GM19397 (cell line): ENCODE measurements around the gene RALGPS2.

Source experiments
- ATAC-seq: cut with Tn5 transposase; IDR thresholded peaks from one replicate; pipeline ENCODE4 v1.9.1; 2021; ENCODE audit warnings: mild to moderate bottlenecking, moderate library complexity; ENCODE audit not compliant: unreplicated experiment

Gene RALGPS2

DNA sequence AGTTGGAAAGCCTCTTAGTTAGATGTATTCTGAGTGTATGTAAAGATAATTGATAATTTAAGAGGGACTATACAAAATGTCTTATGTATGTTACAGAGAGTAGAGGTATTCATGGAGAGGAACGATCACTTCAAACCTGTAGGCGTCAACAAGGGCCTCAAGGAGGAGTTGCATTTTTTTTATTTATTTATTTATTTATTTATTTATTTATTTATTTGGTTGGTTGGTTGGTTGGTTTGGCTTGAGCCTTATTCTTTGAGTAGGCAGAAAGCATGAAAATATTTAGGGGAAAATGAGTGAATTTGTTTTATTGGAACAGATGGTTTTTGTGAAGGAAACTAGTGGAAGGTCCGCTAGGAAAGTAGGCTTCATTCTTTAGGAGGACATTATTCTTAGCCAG lies 137.4 kb downstream of the RALGPS2 start:
- no peak for ATAC-seq

DNA sequence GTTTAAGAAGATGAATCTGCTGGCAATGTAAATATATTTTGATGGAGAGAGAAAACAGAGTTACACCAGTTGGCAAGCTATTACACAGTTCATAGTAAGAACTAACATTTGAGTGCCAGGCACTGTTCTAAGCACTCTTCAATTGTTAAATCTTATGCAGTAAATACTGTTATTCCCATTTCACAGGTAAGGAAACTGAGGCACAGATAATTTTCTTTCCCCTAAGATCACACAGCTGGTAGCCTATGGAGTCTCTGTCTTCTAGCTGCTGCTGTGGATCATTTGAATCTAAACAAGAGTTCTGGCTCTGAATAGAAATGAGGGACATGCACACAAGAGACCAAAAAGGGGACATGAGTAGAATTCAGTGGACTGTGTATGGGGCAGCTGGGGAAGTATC lies 137.8 kb downstream of the RALGPS2 start:
- no peak for ATAC-seq

DNA sequence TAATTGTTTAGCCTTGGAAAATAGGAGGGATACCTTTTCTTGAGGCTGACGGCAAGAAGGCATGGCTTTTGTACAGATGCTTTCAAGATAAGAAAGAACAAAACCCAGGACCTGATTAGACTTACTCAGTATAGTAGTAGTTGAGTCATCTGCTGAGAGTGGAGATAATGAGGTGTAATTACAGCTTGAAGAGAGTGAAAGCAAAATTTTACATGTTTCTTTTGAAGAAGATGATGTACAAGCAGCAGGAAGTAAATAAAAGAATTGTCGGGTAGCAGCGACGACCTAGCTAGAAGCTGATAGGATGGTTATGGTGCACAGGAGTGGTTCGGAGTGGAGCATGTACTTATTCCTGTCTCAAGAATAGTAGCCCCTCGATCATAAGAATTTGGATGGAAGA lies 139.3 kb downstream of the RALGPS2 start:
- ATAC-seq: no peak

DNA sequence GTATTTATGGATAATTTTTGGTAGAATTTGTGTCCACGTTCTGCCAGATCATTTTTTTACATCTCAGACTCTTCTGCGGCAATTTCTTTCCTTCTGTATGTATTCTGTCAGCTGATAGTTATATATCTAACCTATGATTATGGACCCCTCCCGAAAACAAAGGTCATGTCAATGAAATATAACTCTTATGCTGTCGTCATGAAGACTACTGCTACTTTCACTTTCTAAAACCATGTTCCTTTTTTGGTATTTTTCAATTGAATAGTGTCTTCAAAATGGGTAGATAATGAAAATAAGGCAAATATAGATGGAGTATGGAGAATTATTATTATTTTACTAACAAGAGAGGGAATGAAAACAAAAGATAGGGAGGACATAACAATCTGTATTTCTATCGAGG lies 142.6 kb downstream of the RALGPS2 start:
- no peak for ATAC-seq

DNA sequence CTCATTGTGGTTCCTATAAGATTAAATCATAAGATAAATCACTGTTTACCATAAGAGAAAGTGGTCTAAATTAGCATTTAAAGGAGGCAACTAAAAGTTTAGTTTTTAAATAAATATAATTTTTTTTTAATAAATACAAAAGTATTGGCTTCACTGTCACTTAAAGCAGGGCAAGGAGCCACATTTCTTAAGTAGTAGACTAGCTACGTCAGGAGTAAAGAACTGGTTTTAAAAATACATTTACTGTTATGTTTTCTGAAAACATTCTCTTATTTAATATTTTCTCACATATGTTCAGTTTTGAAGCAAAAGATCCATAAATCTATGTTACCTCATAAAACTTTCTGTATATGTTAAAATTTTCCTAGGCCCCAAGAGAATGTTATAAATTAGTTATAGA lies 143.7 kb downstream of the RALGPS2 start:
- ATAC-seq: no peak

DNA sequence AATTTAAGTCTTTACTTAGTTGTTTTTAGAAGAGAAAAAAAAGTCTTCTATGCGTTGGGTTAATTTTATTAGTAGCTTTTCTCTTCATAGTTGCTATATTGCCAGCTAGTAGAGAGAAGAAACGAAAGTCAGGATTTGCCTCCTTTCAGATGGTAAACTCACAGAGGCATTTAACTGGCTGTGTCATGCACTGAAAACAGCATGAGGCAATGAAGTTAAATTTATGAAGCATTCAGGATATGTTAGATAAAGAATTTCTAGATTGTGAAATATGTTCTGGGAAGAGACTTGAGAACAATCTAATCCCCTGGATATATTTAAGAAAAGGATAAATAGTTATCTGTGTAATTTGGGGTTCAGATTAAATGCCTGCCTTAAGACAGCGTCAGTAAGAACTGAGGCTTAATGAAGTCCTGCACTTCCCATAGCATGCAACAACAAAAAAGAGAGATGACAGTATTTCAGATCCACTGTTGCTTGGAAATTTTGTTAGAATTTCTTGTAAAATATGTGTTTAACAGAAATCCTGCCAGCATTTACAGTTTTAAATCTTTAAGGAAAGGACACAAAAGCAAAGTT lies 144.2 kb downstream of the RALGPS2 start:
- ATAC-seq: no peak

DNA sequence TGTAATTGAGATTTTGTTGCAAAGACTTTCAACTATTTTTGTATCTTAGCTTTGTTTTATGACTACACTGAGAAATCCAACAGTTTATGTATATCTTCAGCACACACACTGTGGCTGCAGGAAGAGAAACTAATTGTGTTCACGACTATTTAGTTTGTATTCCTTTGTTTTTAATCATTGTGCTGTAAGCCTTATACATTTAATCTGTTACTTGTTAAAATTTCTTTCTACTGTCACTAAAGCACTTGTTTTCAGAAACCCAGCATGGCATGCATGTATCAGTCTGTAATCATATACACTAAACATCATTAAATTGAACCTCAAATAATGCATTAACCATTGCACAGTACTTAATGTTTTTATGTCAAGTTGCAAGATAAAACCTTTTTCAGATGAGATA lies 145.2 kb downstream of the RALGPS2 start:
- no peak for ATAC-seq

DNA sequence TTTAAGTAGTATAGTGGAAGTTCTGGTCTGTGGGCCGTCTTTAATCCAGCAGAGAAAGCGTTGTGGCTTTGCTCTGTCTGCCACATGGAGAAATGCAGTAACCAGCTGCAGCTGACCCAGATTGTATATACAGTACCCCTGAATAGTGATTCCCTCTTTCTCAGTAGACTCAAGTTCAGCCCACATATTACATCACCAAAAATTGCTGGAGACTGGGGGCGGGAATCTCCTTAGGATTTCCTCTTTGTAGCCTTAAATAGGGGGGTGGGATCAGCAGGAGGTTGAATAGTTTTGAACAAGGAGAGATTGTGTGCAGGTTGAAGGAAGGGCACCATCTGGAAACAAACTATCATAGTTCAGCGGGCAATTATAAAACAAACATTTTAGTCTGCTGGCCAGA lies 145.9 kb downstream of the RALGPS2 start, which contains the start of gene ANGPTL1:
Gene ANGPTL1 (minus strand): TSS at position 134 of the 400 bp plus-strand sequence. CDS start 5,301 bp downstream, outside the sequence.
- no peak for ATAC-seq

DNA sequence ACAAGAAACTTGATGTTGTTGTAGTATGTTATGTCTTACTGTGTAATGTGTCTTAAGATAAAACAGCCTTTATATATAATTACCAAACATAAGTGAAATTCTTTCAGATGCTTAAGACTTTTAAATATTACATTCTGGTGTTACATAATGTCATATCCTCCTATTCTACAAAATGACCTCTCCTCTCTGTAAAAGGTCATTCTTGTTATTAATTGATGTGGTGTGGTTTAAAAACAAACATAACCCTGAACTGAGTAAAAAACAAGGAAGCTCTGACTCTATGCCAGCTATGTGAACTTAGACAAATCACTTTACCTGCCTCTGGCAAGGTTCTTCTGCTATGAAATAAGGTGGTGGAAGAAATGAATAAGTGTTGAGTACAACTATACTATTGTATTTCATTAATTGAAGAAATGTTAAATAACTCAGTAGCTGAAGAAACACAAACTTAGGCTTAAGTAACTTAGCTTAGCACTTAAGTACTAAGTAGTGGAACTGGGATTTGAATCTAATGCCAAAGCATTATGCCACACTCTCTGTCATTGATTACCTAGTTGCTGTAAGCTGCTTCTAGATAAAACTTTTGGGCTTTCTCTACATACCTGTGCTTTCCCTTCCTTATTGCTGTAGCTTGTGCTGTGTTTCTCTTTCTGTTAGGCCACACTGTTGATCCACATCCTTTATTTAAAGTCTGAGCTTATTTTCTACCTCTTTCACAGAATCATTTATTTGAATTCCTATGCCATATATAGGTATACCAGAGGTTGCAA lies 146.7 kb downstream of the RALGPS2 start:
- no peak for ATAC-seq

DNA sequence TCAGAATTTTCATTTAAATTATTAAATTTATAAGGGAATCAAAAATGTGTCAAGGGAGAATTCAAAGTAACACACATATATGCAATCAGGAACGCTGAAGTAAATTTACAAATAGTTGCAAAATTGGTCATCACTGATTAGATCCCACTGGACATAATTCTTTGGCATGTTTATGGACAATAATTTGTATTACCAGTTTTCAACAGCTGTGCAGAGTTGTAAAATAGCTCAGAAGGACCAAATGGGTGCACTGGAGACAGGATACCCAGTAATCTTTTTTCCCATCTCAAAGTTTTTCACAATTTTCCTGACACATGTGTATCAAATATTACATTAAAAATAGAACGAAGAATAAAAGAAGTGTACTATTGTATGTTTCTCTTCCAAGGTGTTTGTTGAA lies 149.9 kb downstream of the RALGPS2 start:
- ATAC-seq: no peak

DNA sequence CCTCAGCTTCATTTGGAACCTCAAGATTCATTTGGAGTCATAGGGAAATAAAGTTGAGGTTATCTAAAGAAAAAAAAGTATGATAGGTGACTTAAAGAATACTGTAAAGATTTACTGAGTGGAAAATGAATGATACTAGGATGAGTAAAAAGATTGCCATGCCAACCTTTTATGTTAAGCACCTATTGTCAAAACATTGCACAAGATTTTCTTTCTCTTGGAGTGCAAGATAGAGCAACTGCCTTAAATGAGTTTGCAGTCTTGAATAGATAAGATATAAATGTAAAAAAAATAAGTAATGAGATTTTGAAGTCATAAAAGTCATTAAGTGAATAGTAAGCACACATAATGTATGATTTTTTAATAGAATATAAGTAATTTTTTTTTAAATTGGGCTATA lies 150.9 kb downstream of the RALGPS2 start:
- ATAC-seq: no peak

DNA sequence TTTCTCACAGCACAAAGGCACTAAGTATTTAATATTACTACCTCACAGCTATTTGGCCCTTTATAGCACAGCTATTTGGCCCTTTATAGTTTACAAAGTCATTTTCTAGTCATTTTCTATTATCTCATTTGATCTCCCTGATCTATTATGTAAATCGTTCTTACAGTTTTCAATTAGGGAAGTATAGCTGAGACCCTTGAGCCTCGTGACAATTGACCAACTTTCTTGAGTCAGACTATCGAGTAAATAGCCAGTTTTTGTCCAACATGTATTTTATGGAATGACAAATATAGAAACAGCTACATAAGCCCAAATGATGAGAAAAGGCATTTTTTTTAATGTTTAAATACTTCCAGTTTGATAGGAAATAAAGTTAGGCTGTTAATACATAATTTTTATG lies 152.9 kb downstream of the RALGPS2 start:
- no peak for ATAC-seq

DNA sequence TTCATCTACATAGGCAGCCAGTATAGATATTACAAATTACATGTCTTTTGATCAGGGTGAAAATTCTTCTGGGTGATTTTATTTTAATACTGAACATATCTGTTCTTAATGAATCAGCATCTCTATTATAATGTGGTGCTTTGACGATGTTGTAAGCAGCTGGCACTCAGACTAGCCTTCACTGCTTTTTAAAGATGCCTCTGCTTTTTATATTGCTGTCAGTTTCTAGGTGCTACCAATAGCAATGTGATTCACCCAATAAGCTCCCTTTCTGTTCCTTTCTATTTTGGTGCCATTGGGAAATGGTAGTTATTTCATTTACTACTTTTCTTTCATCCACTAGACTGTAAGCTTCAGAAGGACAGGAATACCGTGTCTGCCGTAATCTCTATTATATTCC lies 156.9 kb downstream of the RALGPS2 start:
- no peak for ATAC-seq

DNA sequence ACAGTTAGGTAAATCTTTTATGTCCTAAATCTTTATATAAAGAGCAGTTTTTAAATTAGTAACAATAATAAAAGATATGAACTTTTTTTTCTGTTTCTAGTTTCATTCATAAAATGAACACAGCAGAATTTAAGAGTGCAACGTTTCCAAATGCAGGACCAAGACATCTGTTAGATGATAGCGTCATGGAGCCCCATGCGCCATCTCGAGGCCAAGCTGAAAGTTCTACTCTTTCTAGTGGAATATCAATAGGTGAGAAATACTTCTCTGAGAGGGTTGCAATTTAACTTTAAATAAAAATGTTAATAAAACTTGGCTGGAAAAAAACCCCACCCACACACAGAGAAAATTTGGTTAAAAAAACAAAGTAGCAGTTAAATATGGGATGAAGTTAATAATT lies 160.8 kb downstream of the RALGPS2 start:
- no peak for ATAC-seq

DNA sequence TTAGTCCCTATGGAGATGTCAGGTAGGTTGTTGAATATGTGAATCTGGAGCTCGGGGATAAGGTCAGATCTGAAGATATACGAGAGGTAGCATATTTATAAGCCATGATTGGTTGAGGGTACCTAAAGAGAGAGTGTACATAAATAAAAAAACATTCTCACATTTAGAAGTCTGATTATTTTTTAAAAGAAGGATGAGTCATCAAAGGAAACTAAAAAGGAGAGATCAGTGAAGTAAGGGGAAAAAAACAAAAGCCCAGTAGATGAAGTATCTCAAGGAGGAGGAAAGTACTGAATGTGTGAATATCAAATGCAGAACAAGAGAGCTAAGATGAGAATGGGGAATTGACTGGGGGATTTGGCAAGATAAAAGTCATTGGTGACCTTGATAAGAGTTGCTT lies 161.5 kb downstream of the RALGPS2 start:
- ATAC-seq: no peak

DNA sequence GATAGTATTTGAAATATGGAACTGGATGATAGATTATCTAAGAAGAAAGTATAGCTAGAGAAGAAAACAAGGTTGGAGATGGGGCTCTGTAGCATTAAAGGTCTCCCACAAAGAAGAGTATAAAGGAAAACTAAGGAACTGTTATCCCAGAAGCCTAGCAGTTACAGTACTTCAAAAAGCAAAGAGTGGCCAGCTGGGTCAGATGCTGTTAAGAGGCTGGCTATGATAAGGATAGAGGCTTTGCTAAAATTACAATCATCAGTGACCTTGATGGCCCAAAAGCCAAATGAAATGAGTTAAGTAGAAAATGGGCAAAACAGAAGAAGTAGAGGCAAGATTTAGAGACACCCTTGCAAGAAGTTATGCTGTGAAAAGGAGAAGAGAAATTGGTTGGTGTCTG lies 170.9 kb downstream of the RALGPS2 start:
- no peak for ATAC-seq

DNA sequence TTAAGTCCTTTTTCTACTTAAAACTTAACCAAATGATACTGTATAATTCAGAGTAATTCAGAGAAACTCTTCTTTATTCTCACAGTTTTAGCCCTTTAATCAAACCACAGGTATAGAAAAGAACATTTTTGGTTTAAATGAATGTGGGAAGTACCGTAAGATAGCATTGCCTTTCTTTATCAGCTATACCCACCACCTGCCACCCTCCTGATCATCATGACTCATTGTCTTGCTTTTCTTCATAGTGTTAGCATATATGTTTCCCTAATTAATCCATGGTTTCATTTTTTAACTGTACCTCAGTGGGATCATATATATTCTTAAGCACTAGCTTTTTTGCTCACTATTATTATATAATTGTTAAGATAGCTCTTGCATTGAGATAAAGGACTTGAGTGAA lies 173.4 kb downstream of the RALGPS2 start:
- ATAC-seq: no peak

DNA sequence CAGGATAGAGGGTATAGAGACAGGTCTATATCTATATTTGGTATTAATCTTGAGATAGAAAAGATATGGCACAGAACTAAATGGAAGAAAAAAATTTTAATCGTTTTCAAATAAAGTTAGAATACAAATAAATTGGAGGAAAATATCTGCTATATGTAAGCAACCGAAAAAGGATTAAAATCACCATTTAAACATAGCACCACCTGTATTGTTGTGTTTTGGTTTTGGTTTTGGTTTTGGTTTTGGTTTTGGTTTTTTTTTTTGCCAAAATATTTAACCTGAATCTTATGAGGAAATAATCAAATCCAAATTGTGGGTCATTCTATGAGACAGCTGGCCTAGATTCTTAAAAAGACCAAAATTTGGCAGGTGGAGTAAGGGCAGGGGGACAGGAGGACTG lies 174.4 kb downstream of the RALGPS2 start:
- ATAC-seq: no peak

DNA sequence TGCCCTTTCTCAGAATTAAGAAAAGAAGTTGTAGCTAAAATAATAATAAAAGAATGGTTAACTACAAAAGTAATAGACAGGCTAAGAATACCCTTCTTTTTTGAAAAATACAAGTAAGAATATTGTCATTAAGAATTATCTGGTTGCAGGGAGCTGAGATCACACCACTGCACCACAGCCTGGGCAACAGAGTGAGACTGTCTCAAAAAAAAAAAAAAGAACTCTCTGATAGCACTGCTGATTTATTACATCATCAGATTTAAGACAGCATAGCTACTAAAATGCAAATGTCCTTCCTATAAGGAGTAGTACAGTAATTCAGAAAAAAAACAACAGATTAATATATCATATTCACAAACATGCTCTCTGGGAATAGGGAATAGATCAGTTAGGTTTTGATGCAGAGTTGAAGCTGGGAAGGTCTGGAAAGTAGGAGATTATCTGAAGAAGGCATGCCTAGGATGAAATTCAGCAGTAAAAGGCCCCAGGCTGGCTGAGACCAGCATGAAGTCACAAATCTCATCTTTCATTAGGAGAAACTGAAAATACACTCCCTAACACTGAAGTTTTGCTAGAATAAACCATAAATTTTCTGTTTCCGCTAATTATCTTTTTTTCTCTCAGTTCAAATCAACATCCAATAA lies 176.6 kb downstream of the RALGPS2 start:
- ATAC-seq: no peak

DNA sequence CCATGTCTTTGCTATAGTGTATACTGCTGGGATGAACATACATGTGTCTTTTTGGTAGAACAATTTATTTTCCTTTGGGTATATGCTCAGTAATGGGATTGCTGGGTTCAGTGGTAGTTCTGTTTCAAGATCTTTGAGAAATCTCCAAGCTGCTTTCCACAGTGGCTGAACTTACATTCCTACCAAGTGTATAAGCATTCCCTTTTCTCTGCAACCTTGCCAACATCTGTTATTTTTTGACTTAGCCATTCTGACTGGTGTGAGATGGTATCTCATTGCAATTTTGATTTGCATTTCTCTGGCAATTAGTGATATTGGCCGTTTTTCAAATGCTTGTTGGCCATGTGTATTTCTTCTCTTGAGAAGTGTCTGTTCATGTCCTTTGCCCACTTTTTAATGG lies 183.3 kb downstream of the RALGPS2 start:
- no peak for ATAC-seq

DNA sequence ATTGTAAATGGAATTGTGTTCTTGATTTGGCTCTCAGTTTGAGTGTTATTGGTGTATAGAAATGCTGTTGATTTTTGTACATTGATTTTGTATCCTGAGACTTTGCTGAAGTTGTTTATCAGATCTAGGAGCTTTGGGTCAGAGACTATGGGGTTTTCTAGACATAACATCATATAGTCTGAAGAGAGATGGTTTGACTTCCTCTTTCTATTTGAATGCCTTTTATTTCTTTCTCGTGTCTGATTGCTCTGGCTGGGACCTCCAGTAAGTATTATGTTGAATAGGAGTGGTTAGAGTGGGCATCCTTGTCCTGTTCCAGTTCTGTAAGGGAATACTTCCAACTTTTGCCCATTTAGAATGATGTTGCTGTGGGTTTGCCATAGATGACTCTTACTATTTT lies 185.0 kb downstream of the RALGPS2 start:
- ATAC-seq: no peak

DNA sequence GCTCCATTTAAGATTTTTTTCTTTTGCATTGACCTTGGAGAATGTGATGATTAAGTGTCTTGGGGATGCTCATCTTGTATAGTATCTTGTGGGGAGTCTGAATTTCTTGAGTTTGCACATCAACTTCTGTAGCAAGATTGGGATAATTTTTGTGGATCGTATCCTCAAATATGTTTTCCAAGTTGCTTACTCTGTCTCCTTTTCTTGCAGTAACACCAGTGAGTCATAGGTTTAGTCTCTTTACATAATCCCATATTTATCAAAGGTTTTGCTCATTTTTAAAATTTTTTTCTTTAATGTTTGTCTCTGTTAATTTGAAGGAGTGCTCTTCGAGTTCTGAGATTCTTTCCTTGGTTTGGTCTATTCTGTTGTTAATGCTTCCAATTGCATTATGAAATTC lies 187.6 kb downstream of the RALGPS2 start:
- ATAC-seq: no peak
